Astrocyte (in vitro differentiated cells and primary cell): ENCODE data around the gene ALLC. TPM values are rescaled to one million over a fixed set of nuclear protein-coding genes. Genes with fewer than 3 reads are reported as not detected.

ENCODE experiments used
- DNase-seq: peaks from one replicate; pipeline ENCODE4 v3.0.0-alpha.2; 2010; ENCODE audit warnings: low read depth
- FAIRE-seq: peaks from 2 replicates; lab custom pipeline; 2011; peaks lifted over from hg19 to GRCh38; lab: Jason Lieb, UNC
- H2AFZ ChIP-seq: 2 replicates; pipeline ENCODE4 v1.6.0; 2012; ENCODE audit warnings: low read depth, low read length, inconsistent platforms
- H3K27ac ChIP-seq: 2 replicates; pipeline ENCODE4 v1.5.1; 2011; ENCODE audit warnings: low read depth, low read length, inconsistent platforms
- H3K27me3 ChIP-seq: 2 replicates; pipeline ENCODE4 v1.6.0; 2011; ENCODE audit warnings: low read length, inconsistent platforms; ENCODE audit not compliant: insufficient read depth
- H3K36me3 ChIP-seq: 2 replicates; pipeline ENCODE4 v1.5.1; 2011; ENCODE audit warnings: low read length, inconsistent platforms; ENCODE audit not compliant: insufficient read depth
- H3K4me1 ChIP-seq: 2 replicates; pipeline ENCODE4 v1.5.1; 2011; ENCODE audit warnings: low read length, inconsistent platforms; ENCODE audit not compliant: insufficient read depth
- H3K4me2 ChIP-seq: 2 replicates; pipeline ENCODE4 v1.6.0; 2012; ENCODE audit warnings: low read length, inconsistent platforms
- H3K4me3 ChIP-seq: 2 replicates; pipeline ENCODE4 v1.5.1; 2011; ENCODE audit warnings: low read depth, mild to moderate bottlenecking, low read length, inconsistent platforms; ENCODE audit not compliant: insufficient read depth
- H3K79me2 ChIP-seq: 2 replicates; pipeline ENCODE4 v1.6.0; 2012; ENCODE audit warnings: mild to moderate bottlenecking, low read length, inconsistent platforms; ENCODE audit not compliant: insufficient read depth
- H3K9ac ChIP-seq: 2 replicates; pipeline ENCODE4 v1.6.0; 2012; ENCODE audit warnings: mild to moderate bottlenecking, low read length, inconsistent platforms
- H3K9me3 ChIP-seq: 2 replicates; pipeline ENCODE4 v1.5.1; 2012; ENCODE audit warnings: low read depth, mild to moderate bottlenecking, low read length, inconsistent platforms; ENCODE audit not compliant: insufficient read depth
- H4K20me1 ChIP-seq: 2 replicates; pipeline ENCODE4 v1.6.0; 2012; ENCODE audit warnings: low read length, inconsistent platforms; ENCODE audit not compliant: insufficient read depth
- H3K27ac Mint-ChIP-seq: one replicate; pipeline ENCODE4 v1.8.0; 2021; ENCODE audit warnings: mild to moderate bottlenecking, mixed read lengths; ENCODE audit not compliant: unreplicated experiment
- H3K27me3 Mint-ChIP-seq: one replicate; pipeline ENCODE4 v1.8.0; 2021; ENCODE audit warnings: low read depth, mixed read lengths; ENCODE audit not compliant: unreplicated experiment
- H3K36me3 Mint-ChIP-seq: one replicate; pipeline ENCODE4 v1.8.0; 2021; ENCODE audit warnings: low read depth, mixed read lengths; ENCODE audit not compliant: unreplicated experiment
- H3K4me1 Mint-ChIP-seq: one replicate; pipeline ENCODE4 v1.8.0; 2021; ENCODE audit warnings: low read depth, mixed read lengths; ENCODE audit not compliant: unreplicated experiment
- H3K4me3 Mint-ChIP-seq: one replicate; pipeline ENCODE4 v1.8.0; 2021; ENCODE audit warnings: mild to moderate bottlenecking, moderate library complexity, mixed read lengths; ENCODE audit not compliant: unreplicated experiment
- H3K9me3 Mint-ChIP-seq: one replicate; pipeline ENCODE4 v1.8.0; 2021; ENCODE audit warnings: mild to moderate bottlenecking, mixed read lengths; ENCODE audit not compliant: unreplicated experiment
- EZH2 ChIP-seq: IDR thresholded peaks from 2 replicates; pipeline ENCODE4 v1.6.1; 2012; ENCODE audit warnings: mild to moderate bottlenecking, low read length, inconsistent platforms; ENCODE audit not compliant: insufficient read depth
- total RNA-seq: library from RNA; stranded (reverse); gene quantifications from 2 replicates; pipeline ENCODE4 v1.2.1, GENCODE V29; 2021
- TF ChIP-seq, protein P1 (sequence below): IDR thresholded peaks from 2 replicates; pipeline ENCODE4 v1.5.1; 2011; ENCODE audit warnings: low read depth, mild to moderate bottlenecking, inconsistent platforms, low read length, moderate library complexity; ENCODE audit not compliant: insufficient read depth

The ALLC gene
- total RNA-seq, 1 donor from 2014 or later, result not detected

DNA sequence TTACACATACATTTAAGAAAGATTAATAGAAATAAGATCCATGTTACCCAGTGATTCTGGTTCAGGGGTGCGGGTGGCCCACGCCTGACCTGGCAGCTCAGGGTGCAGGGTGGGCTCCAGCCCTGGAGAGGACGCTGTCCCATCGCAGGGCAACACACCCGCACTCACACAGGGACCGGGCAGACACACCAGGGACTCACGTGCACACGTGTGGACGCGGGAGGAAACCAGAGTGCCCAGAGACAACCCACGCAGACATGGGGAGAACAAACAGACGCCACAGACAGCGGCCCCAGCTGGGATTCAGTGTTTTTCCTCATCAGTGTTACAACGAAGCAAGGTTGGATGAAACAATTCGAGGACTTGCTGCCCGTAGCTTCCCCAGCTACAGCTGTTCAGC lies 8.4 kb upstream of the ALLC start:
- Mint-ChIP-seq H3K4me1 (peaks cover 6% of the 10 kb centered on the region), H3K4me3 (no peak overlapping the region), H3K9me3 (peaks cover 2% of the 10 kb centered on the region), H3K36me3 (no peaks in the 10 kb centered on the region), H3K27me3 (peaks cover 36% of the 10 kb centered on the region), H3K27ac (no peak overlapping the region)
- no peak overlapping the region for H3K4me3 ChIP-seq
- H4K20me1 ChIP-seq, result no peaks in the 10 kb centered on the region
- DNase-seq, result no peak
- no peaks in the 10 kb centered on the region for H3K9me3 ChIP-seq
- peaks cover 4% of the 10 kb centered on the region for H3K27me3 ChIP-seq
- no peak overlapping the region for H2AFZ ChIP-seq
- H3K27ac ChIP-seq, result no peak overlapping the region
- TF ChIP-seq, protein P1, sequence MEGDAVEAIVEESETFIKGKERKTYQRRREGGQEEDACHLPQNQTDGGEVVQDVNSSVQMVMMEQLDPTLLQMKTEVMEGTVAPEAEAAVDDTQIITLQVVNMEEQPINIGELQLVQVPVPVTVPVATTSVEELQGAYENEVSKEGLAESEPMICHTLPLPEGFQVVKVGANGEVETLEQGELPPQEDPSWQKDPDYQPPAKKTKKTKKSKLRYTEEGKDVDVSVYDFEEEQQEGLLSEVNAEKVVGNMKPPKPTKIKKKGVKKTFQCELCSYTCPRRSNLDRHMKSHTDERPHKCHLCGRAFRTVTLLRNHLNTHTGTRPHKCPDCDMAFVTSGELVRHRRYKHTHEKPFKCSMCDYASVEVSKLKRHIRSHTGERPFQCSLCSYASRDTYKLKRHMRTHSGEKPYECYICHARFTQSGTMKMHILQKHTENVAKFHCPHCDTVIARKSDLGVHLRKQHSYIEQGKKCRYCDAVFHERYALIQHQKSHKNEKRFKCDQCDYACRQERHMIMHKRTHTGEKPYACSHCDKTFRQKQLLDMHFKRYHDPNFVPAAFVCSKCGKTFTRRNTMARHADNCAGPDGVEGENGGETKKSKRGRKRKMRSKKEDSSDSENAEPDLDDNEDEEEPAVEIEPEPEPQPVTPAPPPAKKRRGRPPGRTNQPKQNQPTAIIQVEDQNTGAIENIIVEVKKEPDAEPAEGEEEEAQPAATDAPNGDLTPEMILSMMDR, result no peak
- no peak for TF ChIP-seq EZH2
- H3K79me2 ChIP-seq, result no peaks in the 10 kb centered on the region
- H3K36me3 ChIP-seq, result no peaks in the 10 kb centered on the region
- H3K4me1 ChIP-seq, result peaks cover 10% of the 10 kb centered on the region
- no peak overlapping the region for H3K4me2 ChIP-seq
- no peak for FAIRE-seq
- no peak overlapping the region for H3K9ac ChIP-seq

DNA sequence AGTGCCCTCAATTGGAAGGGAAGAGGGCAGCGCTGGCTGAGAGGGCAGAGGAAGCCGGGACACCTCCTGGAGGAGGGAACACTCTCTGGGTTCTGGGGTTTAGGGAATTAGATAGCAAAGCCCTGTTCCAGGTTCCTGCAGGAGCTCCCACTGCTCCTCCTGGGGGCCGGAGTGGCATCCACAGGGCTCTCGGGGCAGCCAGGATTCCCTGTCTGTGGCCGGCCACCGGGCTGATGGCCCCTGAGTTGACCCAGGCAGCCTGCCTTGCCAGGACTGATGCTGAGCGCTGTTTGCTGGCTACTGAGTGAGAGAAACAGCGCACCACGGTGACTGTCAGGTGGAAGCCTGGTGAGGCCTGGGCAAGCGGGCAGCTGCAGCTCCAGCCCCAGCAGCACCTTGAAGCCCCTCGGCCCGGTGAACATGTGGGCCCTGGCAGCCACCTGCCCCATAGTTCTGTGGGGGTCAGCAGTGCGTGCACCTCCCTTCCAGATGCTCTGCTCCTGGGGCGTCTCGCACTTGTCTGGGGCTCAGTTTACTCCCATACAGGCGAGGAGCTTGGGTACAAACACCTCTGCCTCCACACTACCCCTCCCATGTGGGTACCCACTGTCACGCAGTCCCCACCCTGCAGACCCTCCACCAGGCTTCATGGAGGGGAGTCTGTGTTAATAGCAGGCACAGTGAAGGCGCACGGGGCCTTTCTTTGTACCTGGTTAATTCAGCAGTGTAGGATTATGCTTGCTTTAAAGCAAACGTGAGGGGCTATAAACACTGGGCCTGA lies 7.7 kb upstream of the ALLC start:
- H3K27me3 Mint-ChIP-seq, result peaks cover 33% of the 10 kb centered on the region
- no peaks in the 10 kb centered on the region for H3K9me3 ChIP-seq
- H2AFZ ChIP-seq, result peak overlapping the region; percentile 39
- H3K9ac ChIP-seq, result no peak overlapping the region
- FAIRE-seq, result no peak
- no peak overlapping the region for H3K27ac ChIP-seq
- no peaks in the 10 kb centered on the region for H3K36me3 ChIP-seq
- H3K4me3 ChIP-seq, result no peak overlapping the region
- H3K4me2 ChIP-seq, result peak overlapping the region; percentile 51
- H3K4me1 Mint-ChIP-seq, result peaks cover 6% of the 10 kb centered on the region
- no peaks in the 10 kb centered on the region for H3K36me3 Mint-ChIP-seq
- TF ChIP-seq EZH2, result no peak
- TF ChIP-seq, protein P1, result no peak
- DNase-seq, result no peak
- H3K27me3 ChIP-seq, result peaks cover 7% of the 10 kb centered on the region
- peaks cover 2% of the 10 kb centered on the region for H3K9me3 Mint-ChIP-seq
- H3K4me1 ChIP-seq, result peaks cover 10% of the 10 kb centered on the region
- H4K20me1 ChIP-seq, result no peaks in the 10 kb centered on the region
- H3K4me3 Mint-ChIP-seq, result no peak overlapping the region
- H3K79me2 ChIP-seq, result no peaks in the 10 kb centered on the region
- H3K27ac Mint-ChIP-seq, result no peak overlapping the region
